HFFc6 (cell line): ENCODE measurements around the gene TIAM2. TPM values are rescaled to one million over a fixed set of nuclear protein-coding genes. Genes with fewer than 3 reads are reported as not detected.

Experiments
- DNase-seq: peaks from one replicate; pipeline ENCODE4 v3.0.0-alpha.2; 2018
- H3K27ac Mint-ChIP-seq: 2 replicates; pipeline ENCODE4 v1.8.0; 2020; ENCODE audit warnings: mild to moderate bottlenecking, mixed read lengths
- H3K27me3 Mint-ChIP-seq: 2 replicates; pipeline ENCODE4 v1.8.0; 2021; ENCODE audit warnings: mild to moderate bottlenecking, moderate library complexity, mixed read lengths; ENCODE audit not compliant: insufficient read depth
- H3K36me3 Mint-ChIP-seq: 2 replicates; pipeline ENCODE4 v1.8.0; 2021; ENCODE audit warnings: low read depth, mixed read lengths
- H3K4me1 Mint-ChIP-seq: 2 replicates; pipeline ENCODE4 v1.8.0; 2020; ENCODE audit warnings: low read depth, mixed read lengths
- H3K4me3 Mint-ChIP-seq: 2 replicates; pipeline ENCODE4 v1.8.0; 2020; ENCODE audit warnings: mild to moderate bottlenecking, moderate library complexity, mixed read lengths
- H3K9me3 Mint-ChIP-seq: 2 replicates; pipeline ENCODE4 v1.8.0; 2020; ENCODE audit warnings: mild to moderate bottlenecking, mixed read lengths
- total RNA-seq, 6 experiments: library from RNA; stranded (reverse); fragmentation: NEBNext Ultra II Directional; extraction: Animal tissue kit (Norgen Biotek cat#: 25700); gene quantifications; 2 replicates in 1 of 6; 3 replicates in 5 of 6; pipeline ENCODE4 v1.2.3, GENCODE V29; 2021
- TF ChIP-seq, protein P1 (sequence below): fragments of 200-600 bp; sonication (generic); IDR thresholded peaks from 2 replicates; pipeline ENCODE4 v1.5.0; 2021; ENCODE audit warnings: antibody characterized with exemption, mild to moderate bottlenecking

Gene TIAM2
- total RNA-seq, 6 experiments from 2014 or later = 7.2 to 11.2 (median 9.4) TPM

- Mint-ChIP-seq H3K4me3 (peak overlapping the region; percentile 88), H3K9me3 (no peaks in the 10 kb centered on the region), H3K27me3 (no peaks in the 10 kb centered on the region), H3K4me1 (peaks cover 48% of the 10 kb centered on the region), H3K36me3 (peaks cover 14% of the 10 kb centered on the region), H3K27ac (peak overlapping the region; percentile 88)
- TF ChIP-seq, protein P1, sequence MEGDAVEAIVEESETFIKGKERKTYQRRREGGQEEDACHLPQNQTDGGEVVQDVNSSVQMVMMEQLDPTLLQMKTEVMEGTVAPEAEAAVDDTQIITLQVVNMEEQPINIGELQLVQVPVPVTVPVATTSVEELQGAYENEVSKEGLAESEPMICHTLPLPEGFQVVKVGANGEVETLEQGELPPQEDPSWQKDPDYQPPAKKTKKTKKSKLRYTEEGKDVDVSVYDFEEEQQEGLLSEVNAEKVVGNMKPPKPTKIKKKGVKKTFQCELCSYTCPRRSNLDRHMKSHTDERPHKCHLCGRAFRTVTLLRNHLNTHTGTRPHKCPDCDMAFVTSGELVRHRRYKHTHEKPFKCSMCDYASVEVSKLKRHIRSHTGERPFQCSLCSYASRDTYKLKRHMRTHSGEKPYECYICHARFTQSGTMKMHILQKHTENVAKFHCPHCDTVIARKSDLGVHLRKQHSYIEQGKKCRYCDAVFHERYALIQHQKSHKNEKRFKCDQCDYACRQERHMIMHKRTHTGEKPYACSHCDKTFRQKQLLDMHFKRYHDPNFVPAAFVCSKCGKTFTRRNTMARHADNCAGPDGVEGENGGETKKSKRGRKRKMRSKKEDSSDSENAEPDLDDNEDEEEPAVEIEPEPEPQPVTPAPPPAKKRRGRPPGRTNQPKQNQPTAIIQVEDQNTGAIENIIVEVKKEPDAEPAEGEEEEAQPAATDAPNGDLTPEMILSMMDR = no peak
- DNase-seq = no peak
Observed at GRCh38 chr6:155142168-155143028, 147.3 kb downstream of the TIAM2 start.

DNA sequence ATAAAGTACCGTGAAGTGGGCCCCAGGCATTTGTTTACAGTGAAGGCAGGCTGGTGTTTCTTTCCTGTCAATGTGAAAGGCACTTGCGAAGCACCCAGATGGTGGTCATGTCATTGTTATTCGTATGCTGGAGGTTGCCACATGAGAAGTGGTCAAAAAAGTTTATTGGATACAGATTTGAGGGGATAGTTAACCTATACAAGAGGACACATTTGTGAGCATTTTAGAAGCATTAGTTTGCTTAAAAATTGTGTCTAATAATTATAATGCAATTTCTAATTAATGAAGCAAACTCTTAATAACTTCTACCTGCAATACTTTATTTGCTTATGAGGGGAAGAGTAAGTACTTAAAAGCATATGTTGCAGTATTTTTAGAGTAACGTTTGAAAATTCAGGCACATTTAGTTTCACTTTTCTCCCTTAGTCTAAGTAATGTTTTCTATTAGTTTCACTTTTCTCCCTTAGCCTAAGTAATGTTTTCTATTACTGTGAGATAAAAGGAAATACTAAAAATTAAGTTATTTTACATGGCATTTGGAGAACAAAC lies 148.0 kb downstream of the TIAM2 start:
- Mint-ChIP-seq H3K4me3 (peak overlapping the region; percentile 88), H3K4me1 (peaks cover 54% of the 10 kb centered on the region), H3K27me3 (no peaks in the 10 kb centered on the region), H3K27ac (peak overlapping the region; percentile 88), H3K9me3 (no peaks in the 10 kb centered on the region), H3K36me3 (peaks cover 20% of the 10 kb centered on the region)
- TF ChIP-seq, protein P1 = no peak
- DNase-seq = no peak

DNA sequence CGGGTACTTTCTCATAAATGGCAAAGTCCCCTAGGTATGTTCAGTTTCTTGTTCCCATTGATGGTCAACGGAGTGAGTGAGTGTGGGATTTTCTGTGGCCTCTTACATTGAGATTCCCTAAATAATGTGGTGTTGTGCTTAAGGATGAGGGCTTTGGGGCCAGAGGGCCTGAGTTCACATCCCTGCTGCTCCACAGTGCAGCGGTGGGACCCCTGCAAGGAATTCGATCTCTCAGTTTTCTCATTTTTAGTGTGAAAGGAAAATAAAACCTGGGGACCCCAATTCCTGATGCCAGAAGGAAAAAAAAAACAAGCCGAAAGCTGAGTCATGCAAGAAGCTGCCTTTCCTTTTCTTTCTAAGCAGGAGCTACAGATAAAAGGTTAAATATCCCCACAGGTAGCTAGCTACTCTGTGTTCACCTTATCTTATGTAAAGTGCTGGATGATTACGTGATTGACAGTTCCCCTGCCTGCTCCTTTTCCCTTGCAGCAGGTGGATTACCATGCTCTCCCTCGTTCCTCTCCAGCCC lies 148.5 kb downstream of the TIAM2 start:
- peak overlapping the region; percentile 88 for H3K27ac Mint-ChIP-seq
- H3K4me3 Mint-ChIP-seq = peak overlapping the region; percentile 88
- no peak for DNase-seq
- peaks cover 59% of the 10 kb centered on the region for H3K4me1 Mint-ChIP-seq
- no peaks in the 10 kb centered on the region for H3K27me3 Mint-ChIP-seq
- peaks cover 24% of the 10 kb centered on the region for H3K36me3 Mint-ChIP-seq
- TF ChIP-seq, protein P1 = no peak
- no peaks in the 10 kb centered on the region for H3K9me3 Mint-ChIP-seq

GRCh38 chr6:155146205-155146604 lies 151.1 kb downstream of the TIAM2 start:
- Mint-ChIP-seq H3K27ac (no peak overlapping the region), H3K27me3 (no peaks in the 10 kb centered on the region; the same call in 1 of the 2 replicates), H3K4me3 (no peak overlapping the region), H3K36me3 (peaks cover 24% of the 10 kb centered on the region), H3K9me3 (no peaks in the 10 kb centered on the region), H3K4me1 (peaks cover 59% of the 10 kb centered on the region)
- TF ChIP-seq, protein P1 = no peak
- DNase-seq = no peak

- DNase-seq = no peak
- peak overlapping the region; percentile 18; the same call in 1 of the 2 replicates for H3K27ac Mint-ChIP-seq
- H3K4me3 Mint-ChIP-seq = no peak overlapping the region
- peaks cover 51% of the 10 kb centered on the region for H3K4me1 Mint-ChIP-seq
- TF ChIP-seq, protein P1 = no peak
- H3K9me3 Mint-ChIP-seq = no peaks in the 10 kb centered on the region
- no peaks in the 10 kb centered on the region; the same call in 1 of the 2 replicates for H3K27me3 Mint-ChIP-seq
- H3K36me3 Mint-ChIP-seq = peaks cover 24% of the 10 kb centered on the region
Observed at GRCh38 chr6:155147958-155148663, 153.0 kb downstream of the TIAM2 start.
